A549 (cell line): Measurements from ENCODE around the gene FCAMR. TPM values are rescaled to one million over a fixed set of nuclear protein-coding genes. Genes with fewer than 3 reads are reported as not detected.

Experiments
- ATAC-seq, 2 experiments: fragments of 200-7000 bp in 1 of 2; fragments of >200 bp in 1 of 2; cut with Nextera tagmentation in 1 of 2; cut with Tn5 transposase in 1 of 2; 3 replicates each; pipeline versions ENCODE4 v1.8.0 to v1.9.1; 2018 to 2020; ENCODE audit warnings: mild to moderate bottlenecking in 1 of 2, moderate library complexity in 1 of 2
- CTCF ChIA-PET: fragments of 300-600 bp; sonication (Branson Sonifier 250); formaldehyde crosslinking; extraction: SDS; loops from one replicate; lab custom pipeline; 2021; ENCODE audit warnings: antibody characterized with exemption, inconsistent platforms; lab: Yijun Ruan, JAX
- POLR2A ChIA-PET: fragments of 350-600 bp; formaldehyde crosslinking; extraction: SDS; loops from one replicate; lab custom pipeline; 2021; ENCODE audit warnings: antibody characterized with exemption, inconsistent platforms; lab: Yijun Ruan, JAX
- DNase-seq, 2 experiments: peaks; one replicate each; pipeline versions ENCODE4 v3.0.0 to v3.0.0-alpha.2; 2011 to 2016; ENCODE audit warnings: low read depth in 1 of 2, low spot score in 1 of 2
- FAIRE-seq: peaks from 2 replicates; lab custom pipeline; 2011; peaks lifted over from hg19 to GRCh38; lab: Jason Lieb, UNC
- H3K27ac ChIP-seq, 2 experiments: fragments of >200 bp; sonication (Bioruptor Twin); formaldehyde crosslinking; 3 replicates each; pipeline ENCODE4 v1.5.1; 2016 to 2017
- H3K4me1 ChIP-seq: fragments of >200 bp; sonication (Bioruptor Twin); formaldehyde crosslinking; 3 replicates; pipeline ENCODE4 v1.6.1; 2016
- H3K4me2 ChIP-seq: fragments of >200 bp; sonication (Bioruptor Twin); formaldehyde crosslinking; 3 replicates; pipeline ENCODE4 v1.6.1; 2016
- H3K4me3 ChIP-seq: fragments of >200 bp; sonication (Bioruptor Twin); formaldehyde crosslinking; 3 replicates; pipeline ENCODE4 v1.5.1; 2016
- H3K9me3 ChIP-seq: fragments of >200 bp; sonication (Bioruptor Twin); formaldehyde crosslinking; 3 replicates; pipeline ENCODE4 v1.6.1; 2016
- CTCF ChIP-seq: fragments of >200 bp; sonication (Bioruptor Twin); formaldehyde crosslinking; IDR thresholded peaks from 3 replicates; pipeline ENCODE4 v1.5.1; 2016
- EHF ChIP-seq: fragments of 250-450 bp; sonication (Bioruptor Pico); IDR thresholded peaks from 2 replicates; pipeline ENCODE4 v1.5.0; 2020; ENCODE audit warnings: mild to moderate bottlenecking
- ESRRA ChIP-seq: fragments of 150-350 bp; IDR thresholded peaks from 2 replicates; pipeline ENCODE4 v1.6.1; 2014; ENCODE audit warnings: mild to moderate bottlenecking, low read length, borderline replicate concordance
- FOSL2 ChIP-seq, 2 experiments: fragments of 450-650 bp in 1 of 2; fragments of >200 bp in 1 of 2; sonication (Bioruptor Twin) in 1 of 2; formaldehyde crosslinking; IDR thresholded peaks; 2 replicates each; pipeline versions ENCODE4 v1.5.0 to v1.6.1; 2016 to 2020; ENCODE audit warnings: mild to moderate bottlenecking in 1 of 2, moderate library complexity in 1 of 2
- HMGXB4 ChIP-seq: fragments of 250-450 bp; sonication (Bioruptor Pico); IDR thresholded peaks from 2 replicates; pipeline ENCODE4 v1.5.0; 2021; ENCODE audit warnings: mild to moderate bottlenecking, moderate library complexity, borderline replicate concordance
- HOXB13 ChIP-seq: fragments of 250-450 bp; sonication (Bioruptor Pico); IDR thresholded peaks from 2 replicates; pipeline ENCODE4 v1.5.0; 2020; ENCODE audit warnings: low read depth, mild to moderate bottlenecking, moderate library complexity
- JUN ChIP-seq, 2 experiments: fragments of >200 bp; sonication (Bioruptor Twin); formaldehyde crosslinking; IDR thresholded peaks; 2 replicates in 1 of 2; 3 replicates in 1 of 2; pipeline ENCODE4 v1.6.1; 2016 to 2017
- JUNB ChIP-seq: fragments of >200 bp; sonication (Bioruptor Twin); formaldehyde crosslinking; IDR thresholded peaks from 2 replicates; pipeline ENCODE4 v1.6.1; 2016
- NFE2L2 ChIP-seq: fragments of 150-350 bp; conservative IDR thresholded peaks from 2 replicates; pipeline ENCODE4 v1.6.1; 2014; ENCODE audit warnings: low read length
- NR3C1 ChIP-seq: fragments of >200 bp; sonication (Bioruptor Twin); formaldehyde crosslinking; IDR thresholded peaks from 3 replicates; pipeline ENCODE4 v1.6.1; 2017
- RCOR1 ChIP-seq: fragments of 150-350 bp; IDR thresholded peaks from 2 replicates; pipeline ENCODE4 v1.6.1; 2014; ENCODE audit warnings: antibody characterized with exemption, low read length, low read depth
- RFX5 ChIP-seq: fragments of 450-650 bp; IDR thresholded peaks from 2 replicates; pipeline ENCODE4 v1.7.1; 2014; ENCODE audit warnings: antibody characterized with exemption, mild to moderate bottlenecking, moderate library complexity
- RNF2 ChIP-seq: fragments of 200-600 bp; sonication (generic); IDR thresholded peaks from 2 replicates; pipeline ENCODE4 v1.6.1; 2016; ENCODE audit warnings: low read depth, mild to moderate bottlenecking, antibody characterized with exemption, moderate library complexity, borderline replicate concordance
- ZC3H11A ChIP-seq: fragments of 450-650 bp; IDR thresholded peaks from 2 replicates; pipeline ENCODE4 v1.6.1; 2014; ENCODE audit warnings: antibody characterized with exemption, mild to moderate bottlenecking
- ZSCAN20 ChIP-seq: fragments of 250-450 bp; sonication (Bioruptor Pico); IDR thresholded peaks from 2 replicates; pipeline ENCODE4 v1.8.0; 2022; ENCODE audit warnings: mild to moderate bottlenecking, moderate library complexity
- WGBS: methylation state at CpG from one replicate; pipeline ENCODE4 v1.1.6; 2017; ENCODE audit errors: missing lambda C conversion rate; 5-methylcytosine and 5-hydroxymethylcytosine counted together
- polyA plus RNA-seq, 4 experiments: library from polyadenylated mRNA; depleted of rRNA in 3 of 4; stranded (reverse); fragments of >200 nt; fragmentation: RNase III in 1 of 4; extraction: RNeasy Plus Mini Kit Qiagen cat#74134 plus additional on column Dnase treatment in 1 of 4; gene quantifications; 2 replicates in 3 of 4; 3 replicates in 1 of 4; pipeline ENCODE4 v1.2.3, GENCODE V29; 2011 to 2017

FCAMR gene
- polyA plus RNA-seq, 2 of the 4 experiments (the other 2 are of a cell fraction) = not detected

GRCh38 chr1:206946261-206946660, 24.0 kb downstream of the FCAMR start, which contains the start of gene PIGR:
PIGR (minus strand) TSS chr1:206946466; CDS start chr1:206940531, 5,935 bp downstream.
- H3K4me3 ChIP-seq = no peak within 1 kb of the TSS
- FAIRE-seq = no peak
- ATAC-seq = no peak
- CTCF ChIA-PET = interaction anchor here (1.0 to 4.1 kb wide), 8 partner anchors 9 to 355 kb away, joined by 3 to 17 read pairs (median 4); no protein-coding TSS in a partner anchor
- DNase-seq = no peak
- H3K27ac ChIP-seq = no peak within 1 kb of the TSS
- 0 out of 3 replicates have a peak, but pooled peaks cover 5% of the 10 kb centered on the region for H3K9me3 ChIP-seq
- H3K4me1 ChIP-seq = peaks cover 13% of the 10 kb centered on the region
- no peak within 1 kb of the TSS for H3K4me2 ChIP-seq
- no peak for TF ChIP-seq NR3C1
- no peak for TF ChIP-seq NFE2L2
- no peak for TF ChIP-seq JUN (IDR thresholded peaks at IDR 0.05)
- no peak for TF ChIP-seq RCOR1
- POLR2A ChIA-PET = no interaction called here
- WGBS = 76% methylated on average over 7 of the region's 7 CpGs

- Histone ChIP-seq H3K4me2 (no peak overlapping the region), H3K4me3 (no peak overlapping the region)
- no peak for TF ChIP-seq RCOR1
- TF ChIP-seq ESRRA = no peak
- no peak for TF ChIP-seq JUNB
- no peak for TF ChIP-seq HOXB13 (CRISPR knock-in tag)
- no peak for TF ChIP-seq ZC3H11A
- TF ChIP-seq EHF (CRISPR knock-in tag) = no peak
- no peak for TF ChIP-seq HMGXB4 (CRISPR knock-in tag)
- TF ChIP-seq RNF2 = no peak
- TF ChIP-seq FOSL2 (IDR thresholded peaks at IDR 0.05) = no peak
- no peak for TF ChIP-seq FOSL2 (CRISPR knock-in tag; IDR thresholded peaks at IDR 0.05)
- no peak for TF ChIP-seq CTCF
- TF ChIP-seq ZSCAN20 (CRISPR knock-in tag) = no peak
- TF ChIP-seq, all 56 proteins: peak for 0
- DNase-seq (no peak), FAIRE-seq (no peak), ATAC-seq (no peak)
- ChIA-PET CTCF (interaction anchor here (1.0 to 4.1 kb wide), 6 partner anchors 8 to 211 kb away, joined by 3 to 17 read pairs (median 4); no protein-coding TSS in a partner anchor), POLR2A (no interaction called here)
- 90% methylated on average over 4 of the region's 4 CpGs for WGBS
- peaks cover 8% of the 10 kb centered on the region for H3K4me1 ChIP-seq
- H3K27ac ChIP-seq = no peak overlapping the region
- H3K9me3 ChIP-seq = 0 out of 3 replicates have a peak, but pooled peaks cover 5% of the 10 kb centered on the region
Observed at GRCh38 chr1:206945779-206946178, 24.5 kb downstream of the FCAMR start.

GRCh38 chr1:206944703-206945102, 25.6 kb downstream of the FCAMR start:
- FAIRE-seq = no peak
- H3K9me3 ChIP-seq = 0 out of 3 replicates have a peak, but pooled peaks cover under 1% of the 10 kb centered on the region

More at GRCh38 chr1:206944703-206945102, 25.6 kb downstream of the FCAMR start:
- 88% methylated on average over 5 of the region's 5 CpGs for WGBS
- no peak overlapping the region for H3K27ac ChIP-seq
- no peak overlapping the region for H3K4me3 ChIP-seq
- TF ChIP-seq RNF2 (no peak), RFX5 (no peak)
- no peak for DNase-seq
- no peak for ATAC-seq
- peaks cover 5% of the 10 kb centered on the region; the same call in 1 of the 3 replicates for H3K4me1 ChIP-seq
- H3K4me2 ChIP-seq = no peak overlapping the region
- CTCF ChIA-PET = interaction anchor here (1.0 to 4.1 kb wide), 4 partner anchors 9 to 38 kb away, joined by 4 to 17 read pairs (median 4); no protein-coding TSS in a partner anchor
- POLR2A ChIA-PET = no interaction called here
